Esophagus muscularis mucosa (tissue), 3 donors: ENCODE measurements around the gene GUCY2D.

Source experiments
- CTCF ChIP-seq, 3 experiments: fragments of 200-600 bp in 2 of 3; fragments of 450-650 bp in 1 of 3; sonication (generic) in 2 of 3; IDR thresholded peaks; one replicate each; pipeline ENCODE4 v1.5.1; 2017 to 2019; ENCODE audit warnings: antibody characterized with exemption in 3 of 3, mild to moderate bottlenecking in 2 of 3, moderate library complexity in 1 of 3
- POLR2AphosphoS5 ChIP-seq, 2 donors: sonication (generic); formaldehyde crosslinking; IDR thresholded peaks; one replicate each; pipeline ENCODE4 v1.6.1; 2017; ENCODE audit warnings: antibody characterized with exemption in 2 of 2

GRCh38 chr17:7982173-7982572 is 20.2 kb upstream of the GUCY2D start:
- TF ChIP-seq CTCF (IDR thresholded peaks at IDR 0.05) (no peak), POLR2AphosphoS5 (IDR thresholded peaks at IDR 0.05) (no peak)
